OCI-LY3 (cell line): Measurements from ENCODE around the gene TVP23B.
"Not testable (repeated sequence)": the region's sequence is repeated elsewhere in the genome, so short reads cannot be mapped to it uniquely, and the experiment has no call there.

Experiments
- EZH2phosphoT487 ChIP-seq: fragments of 200-600 bp; shearing (Covaris generic); IDR thresholded peaks from 2 replicates; pipeline ENCODE4 v1.6.1; 2018; ENCODE audit warnings: antibody characterized with exemption, mixed run types, low read depth
- TF ChIP-seq, protein P1 (sequence below): fragments of 200-600, 300-600 bp; sonication (generic); IDR thresholded peaks from 2 replicates; pipeline ENCODE4 v1.5.1; 2014; ENCODE audit warnings: antibody characterized with exemption, low read length, low read depth

DNA sequence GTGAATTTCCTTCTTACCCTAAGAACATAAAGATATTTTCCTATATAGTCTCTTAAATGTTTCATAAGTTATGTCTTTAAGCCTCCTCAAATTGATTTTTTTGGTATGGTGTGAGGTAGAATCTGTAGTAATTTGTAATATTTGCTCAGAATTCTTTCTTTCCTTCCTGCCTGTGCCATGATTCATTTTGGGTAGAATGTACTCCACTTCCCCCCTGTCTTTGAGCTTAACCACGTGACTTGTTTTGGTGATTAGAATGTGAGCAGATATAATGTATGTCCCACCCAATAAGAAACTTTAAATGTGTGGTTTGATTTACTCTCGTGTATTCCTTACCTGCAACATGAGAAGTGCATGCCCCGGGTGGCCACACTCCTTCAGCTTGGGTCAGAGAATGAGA is 40.4 kb downstream of the TVP23B start:
- TF ChIP-seq, protein P1, sequence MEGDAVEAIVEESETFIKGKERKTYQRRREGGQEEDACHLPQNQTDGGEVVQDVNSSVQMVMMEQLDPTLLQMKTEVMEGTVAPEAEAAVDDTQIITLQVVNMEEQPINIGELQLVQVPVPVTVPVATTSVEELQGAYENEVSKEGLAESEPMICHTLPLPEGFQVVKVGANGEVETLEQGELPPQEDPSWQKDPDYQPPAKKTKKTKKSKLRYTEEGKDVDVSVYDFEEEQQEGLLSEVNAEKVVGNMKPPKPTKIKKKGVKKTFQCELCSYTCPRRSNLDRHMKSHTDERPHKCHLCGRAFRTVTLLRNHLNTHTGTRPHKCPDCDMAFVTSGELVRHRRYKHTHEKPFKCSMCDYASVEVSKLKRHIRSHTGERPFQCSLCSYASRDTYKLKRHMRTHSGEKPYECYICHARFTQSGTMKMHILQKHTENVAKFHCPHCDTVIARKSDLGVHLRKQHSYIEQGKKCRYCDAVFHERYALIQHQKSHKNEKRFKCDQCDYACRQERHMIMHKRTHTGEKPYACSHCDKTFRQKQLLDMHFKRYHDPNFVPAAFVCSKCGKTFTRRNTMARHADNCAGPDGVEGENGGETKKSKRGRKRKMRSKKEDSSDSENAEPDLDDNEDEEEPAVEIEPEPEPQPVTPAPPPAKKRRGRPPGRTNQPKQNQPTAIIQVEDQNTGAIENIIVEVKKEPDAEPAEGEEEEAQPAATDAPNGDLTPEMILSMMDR: not testable (repeated sequence)
- TF ChIP-seq EZH2phosphoT487: not testable (repeated sequence)
